Left kidney (tissue), 2 donors: ENCODE data around the gene ZNF460. TPM values are rescaled to one million over a fixed set of nuclear protein-coding genes. Genes with fewer than 3 reads are reported as not detected.

ENCODE experiments used
- DNase-seq: peaks from one replicate; pipeline ENCODE4 v3.0.0-alpha.2; 2013
- polyA plus RNA-seq: library from polyadenylated mRNA; unstranded; fragments of 120-200 nt; gene quantifications from one replicate; pipeline ENCODE4 v1.2.1, GENCODE V29; 2013; ENCODE audit not compliant: insufficient read length

The ZNF460 gene
- polyA plus RNA-seq, 1 donor, result 3.9 TPM

DNA sequence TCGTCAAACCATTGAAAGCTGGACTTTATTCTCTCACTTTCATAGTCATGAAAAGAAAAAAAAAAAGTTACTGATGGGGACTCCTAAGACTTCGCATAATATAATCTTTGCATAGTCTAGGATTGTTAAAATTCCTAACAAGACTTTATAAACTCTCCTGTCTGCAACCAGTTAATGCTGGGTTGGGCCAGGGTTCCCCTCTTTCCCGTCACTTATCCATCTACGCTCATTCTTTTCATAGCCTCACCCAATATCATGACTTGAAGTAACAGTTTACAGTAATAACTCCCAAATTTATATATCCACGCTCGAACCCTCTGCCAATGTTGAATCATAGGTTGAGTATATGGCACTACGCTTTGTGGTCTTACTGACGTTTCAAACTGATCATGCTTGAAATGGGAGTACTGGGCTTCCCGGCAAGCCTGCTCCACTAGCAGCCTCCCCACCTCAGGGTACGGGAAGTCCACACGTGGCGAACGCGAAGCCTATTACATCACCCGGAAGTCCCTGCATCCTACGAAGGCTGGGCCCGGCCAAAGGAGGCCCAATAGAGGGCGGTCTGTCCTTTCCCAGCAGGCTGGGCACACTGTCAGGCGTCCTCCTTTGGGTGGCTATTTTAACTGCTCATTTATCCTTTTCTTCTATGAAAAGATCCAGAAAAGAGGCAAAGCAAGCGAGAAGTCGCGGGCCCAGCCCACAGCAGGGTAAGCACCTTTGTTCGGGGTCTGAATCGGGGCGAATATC lies 694 bp upstream of the ZNF460 start:
- peak; percentile 94 for DNase-seq

DNA sequence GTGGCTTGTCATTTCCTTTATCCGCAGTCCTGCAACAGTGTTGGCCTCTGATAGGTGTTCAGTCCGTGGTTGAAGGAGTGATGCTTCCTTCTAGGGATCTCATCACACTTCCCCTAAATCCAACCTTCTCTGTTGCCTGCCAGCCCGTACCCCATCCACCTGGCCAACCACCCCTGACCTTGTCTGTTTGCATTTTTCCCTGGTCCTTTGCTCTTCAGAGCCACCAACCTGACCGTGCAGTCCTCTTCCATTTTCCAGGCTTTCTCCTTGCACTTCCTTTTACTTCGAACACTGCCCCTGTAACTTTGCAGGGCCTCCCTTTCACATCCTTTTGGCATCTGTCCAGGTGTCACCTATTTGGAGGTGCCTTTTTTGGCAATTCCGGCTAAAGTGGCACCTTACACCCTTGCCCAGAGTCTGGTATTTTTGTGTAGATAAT lies 696 bp downstream of the ZNF460 start:
- DNase-seq, result no peak

DNA sequence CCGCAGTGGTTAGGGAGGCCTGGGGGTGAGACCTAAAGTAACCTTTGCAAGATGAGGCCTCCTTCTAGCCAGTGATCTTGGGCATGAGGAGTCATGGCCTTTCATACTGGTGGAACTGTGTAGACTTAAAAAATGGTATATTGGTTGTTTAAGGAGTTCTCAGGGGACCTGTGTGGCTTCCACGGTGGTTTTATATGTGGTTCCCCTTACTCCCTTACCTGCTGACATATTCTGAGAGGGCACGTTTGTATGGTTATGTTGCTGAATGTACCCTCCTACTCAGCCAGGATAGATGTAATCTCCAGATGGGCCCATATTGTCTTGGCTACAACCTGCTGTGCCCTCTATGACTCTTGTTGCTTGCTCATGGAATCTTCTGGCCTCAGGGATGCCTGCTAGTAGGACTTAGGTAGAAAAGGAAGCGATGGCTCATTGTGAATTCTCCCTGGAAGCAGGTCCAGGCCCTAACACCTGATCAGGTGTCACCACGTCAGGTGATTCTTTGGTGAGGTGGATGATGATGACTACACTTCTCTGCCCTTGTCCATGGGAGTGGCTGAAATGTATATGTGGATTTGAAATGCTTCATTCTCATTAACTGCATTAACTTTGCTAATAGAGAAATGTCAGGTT lies 1.8 kb downstream of the ZNF460 start:
- DNase-seq, result no peak

DNA sequence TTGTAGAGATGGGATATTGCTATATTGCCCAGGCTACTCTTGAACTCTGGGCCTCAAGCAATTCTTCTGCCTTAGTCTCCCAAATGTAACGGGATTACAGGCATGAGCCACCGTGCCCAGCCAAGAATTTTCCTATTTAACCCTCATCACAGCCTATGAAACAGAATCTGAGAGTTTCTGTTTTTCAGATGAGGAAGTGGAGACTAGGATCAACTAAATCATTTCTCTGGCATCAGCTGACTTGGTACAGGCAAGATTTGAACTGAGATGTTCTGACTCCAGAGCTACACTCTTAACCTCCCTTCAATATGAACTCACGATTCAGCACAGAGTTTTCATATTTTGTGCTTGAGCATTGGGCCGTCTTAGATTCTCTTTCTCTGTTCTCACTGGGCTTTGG lies 8.1 kb downstream of the ZNF460 start:
- no peak for DNase-seq

DNA sequence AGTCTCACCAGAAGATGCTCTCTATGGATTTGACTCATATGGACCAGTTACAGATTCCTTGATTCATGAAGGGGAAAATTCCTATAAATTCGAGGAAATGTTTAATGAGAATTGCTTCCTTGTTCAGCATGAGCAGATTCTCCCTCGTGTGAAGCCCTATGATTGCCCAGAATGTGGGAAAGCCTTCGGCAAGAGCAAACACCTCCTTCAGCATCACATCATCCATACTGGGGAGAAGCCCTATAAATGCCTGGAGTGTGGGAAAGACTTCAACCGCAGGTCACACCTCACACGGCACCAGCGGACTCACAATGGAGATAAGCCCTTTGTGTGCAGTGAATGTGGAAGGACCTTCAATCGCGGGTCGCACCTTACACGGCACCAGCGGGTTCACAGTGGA lies 10.7 kb downstream of the ZNF460 start:
- no peak for DNase-seq

DNA sequence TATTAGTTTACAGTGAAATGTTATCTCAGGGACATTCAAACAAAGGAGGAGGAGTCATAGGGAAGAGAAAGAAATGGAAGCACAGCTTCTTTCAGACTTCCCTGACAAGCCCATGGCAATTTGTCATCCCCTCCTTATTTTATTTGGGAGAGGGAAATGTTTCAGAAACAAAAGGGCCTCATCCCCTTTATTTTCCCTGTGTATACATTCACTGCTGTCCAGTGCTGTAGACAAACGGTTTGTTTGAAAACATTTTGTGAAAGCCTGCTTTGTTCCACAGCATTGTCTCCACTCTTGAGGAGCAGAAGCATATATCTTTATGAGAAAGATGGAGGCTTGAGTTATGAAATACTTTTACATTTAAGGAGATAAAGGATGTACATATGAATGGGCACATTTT lies 12.3 kb downstream of the ZNF460 start:
- DNase-seq, result no peak

DNA sequence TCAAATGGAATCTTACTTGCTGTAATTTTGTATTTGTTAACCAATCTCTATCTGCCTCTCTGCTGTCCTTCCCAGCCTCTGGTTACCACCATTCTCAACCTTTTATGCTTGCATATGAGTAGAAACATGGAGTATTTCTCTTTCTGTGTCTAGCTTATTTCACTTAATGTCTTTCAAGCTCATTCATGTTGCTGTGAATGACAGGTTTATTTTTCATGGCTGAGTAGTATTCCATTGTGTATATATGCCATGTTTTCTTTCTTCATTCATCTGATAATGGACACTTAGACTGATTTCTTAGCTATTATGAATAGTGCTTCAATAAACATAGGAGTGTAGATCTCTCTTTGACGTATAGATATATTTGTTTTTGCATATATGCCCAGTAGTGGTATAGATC lies 13.4 kb downstream of the ZNF460 start:
- no peak for DNase-seq

DNA sequence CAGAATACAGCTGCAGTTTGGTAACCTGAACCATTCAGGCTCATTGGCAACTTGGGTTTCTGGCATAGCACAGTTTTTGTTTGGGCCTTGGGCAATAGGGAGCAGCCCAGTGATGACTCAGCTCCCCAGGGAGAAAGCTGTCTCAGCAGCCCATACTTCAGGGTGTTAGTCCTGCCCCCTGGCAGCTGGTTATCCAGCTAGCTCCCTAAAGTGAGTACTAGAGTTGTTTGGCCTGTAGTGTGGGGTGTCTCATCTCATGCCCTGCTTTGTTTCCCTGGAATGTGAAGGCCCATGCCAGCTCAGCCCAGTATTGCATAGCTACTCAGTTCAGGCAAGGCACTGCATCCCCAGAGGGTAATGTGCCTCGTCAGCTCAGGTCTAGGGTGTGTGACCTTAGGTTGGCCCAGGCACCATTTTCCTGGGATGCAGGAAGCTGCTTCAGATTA lies 21.8 kb downstream of the ZNF460 start:
- DNase-seq, result no peak

DNA sequence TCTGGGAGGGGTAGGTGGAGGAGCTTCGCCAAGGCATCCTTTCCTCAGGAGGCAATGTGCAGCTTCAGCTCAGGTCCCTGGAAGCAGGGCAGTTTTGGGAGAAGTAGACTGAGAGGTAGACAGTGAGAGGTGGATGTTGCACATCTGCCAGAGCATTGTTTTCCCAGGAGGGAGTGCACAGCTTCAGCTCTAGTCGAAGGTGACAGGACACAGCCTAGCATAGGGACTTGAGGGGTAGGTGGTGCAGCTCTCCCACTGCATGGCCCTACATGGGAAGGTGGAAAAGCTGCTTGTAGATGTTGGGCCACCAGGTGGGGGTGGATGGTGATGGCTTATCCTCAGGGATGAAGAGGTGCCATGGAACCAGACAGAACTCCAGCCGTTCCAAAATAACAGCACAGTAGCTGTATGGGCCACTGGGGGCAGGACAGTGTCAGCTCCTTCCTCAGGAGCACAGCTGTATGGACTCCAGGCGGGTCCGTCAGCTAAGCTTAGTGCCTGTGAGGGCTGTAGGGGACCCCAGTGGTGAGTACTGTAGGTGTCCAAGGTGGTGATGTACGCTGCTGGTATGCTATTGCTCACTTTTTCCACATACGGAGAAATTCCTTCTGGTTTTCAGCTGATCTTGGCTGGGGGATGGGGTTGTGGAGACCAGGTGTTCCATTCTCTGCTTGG lies 22.6 kb downstream of the ZNF460 start:
- no peak for DNase-seq

DNA sequence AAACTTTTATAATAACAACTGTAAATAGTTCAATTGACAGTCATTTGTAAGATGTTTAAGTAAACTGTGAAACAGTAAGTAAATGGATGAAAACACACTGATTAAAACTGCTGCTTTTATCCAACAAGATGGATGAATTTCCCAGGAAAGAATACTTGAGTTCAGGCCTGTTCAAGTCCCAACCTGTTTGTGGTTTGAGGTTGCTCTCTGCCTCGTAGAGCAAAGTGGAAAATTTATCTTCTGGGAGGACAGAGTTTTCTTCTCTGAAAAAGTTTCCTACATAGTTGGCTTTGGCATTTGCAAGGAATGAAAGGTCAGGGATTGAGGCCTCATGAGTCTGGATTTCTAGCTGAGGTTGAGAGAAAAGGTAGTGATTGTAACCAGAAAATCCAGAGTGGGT lies 24.8 kb downstream of the ZNF460 start:
- no peak for DNase-seq

DNA sequence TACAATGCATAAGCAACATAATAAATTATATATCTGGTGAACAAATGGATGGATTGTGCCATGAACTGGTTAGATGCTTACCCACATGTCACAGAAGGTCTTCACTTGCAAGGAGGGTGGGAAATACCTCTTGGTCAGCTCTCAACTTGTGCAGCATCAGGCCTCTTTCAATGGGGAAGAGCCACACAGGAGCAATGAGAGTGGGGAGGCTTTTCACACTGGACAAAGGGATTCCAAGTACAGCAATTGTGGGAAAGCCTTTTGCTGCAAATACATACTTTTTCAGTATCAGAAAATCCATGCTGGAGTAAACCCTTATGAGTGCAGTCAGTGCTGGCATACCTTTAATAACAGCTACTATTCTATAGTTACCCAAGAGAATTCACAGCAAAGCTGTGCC lies 28.2 kb downstream of the ZNF460 start:
- DNase-seq, result no peak

DNA sequence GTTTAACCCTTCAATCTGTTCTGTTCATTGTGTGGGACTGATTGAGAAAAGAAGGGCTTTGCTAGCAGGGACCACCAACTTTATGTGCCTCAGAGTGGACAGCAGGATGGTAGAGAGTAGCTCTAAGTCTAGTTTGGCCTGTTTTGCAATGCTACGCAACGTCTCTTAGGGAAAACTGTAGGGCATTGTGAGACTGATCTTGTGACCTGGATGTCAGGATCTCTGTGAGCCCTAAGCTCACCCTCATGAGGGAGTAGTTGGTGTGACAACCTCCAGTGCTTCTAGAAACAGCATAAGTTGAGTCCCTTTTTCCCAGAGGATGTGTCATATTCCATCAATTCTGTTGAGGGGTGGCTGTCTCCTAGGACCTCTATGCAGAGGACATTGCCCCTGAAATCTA lies 30.5 kb downstream of the ZNF460 start:
- DNase-seq, result no peak

DNA sequence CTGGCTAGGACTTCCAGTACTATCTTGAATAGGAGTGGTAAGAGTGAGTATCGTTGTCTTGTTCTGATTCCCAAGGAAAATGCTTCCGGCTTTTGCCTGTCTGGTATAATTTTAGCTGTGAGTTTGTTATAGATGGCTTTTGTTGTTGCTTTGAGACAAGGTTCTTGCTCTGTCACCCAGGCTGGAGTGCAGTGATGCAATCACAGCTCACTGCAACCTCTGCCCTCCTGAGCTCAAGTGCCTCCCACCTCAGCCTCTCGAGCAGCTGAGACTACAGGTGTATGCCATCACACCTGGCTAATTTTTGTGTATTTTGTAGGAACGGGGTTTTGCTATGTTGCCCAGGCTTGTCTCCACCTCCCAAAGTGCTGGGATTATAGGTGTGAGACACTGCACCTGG lies 33.9 kb downstream of the ZNF460 start:
- DNase-seq, result no peak

DNA sequence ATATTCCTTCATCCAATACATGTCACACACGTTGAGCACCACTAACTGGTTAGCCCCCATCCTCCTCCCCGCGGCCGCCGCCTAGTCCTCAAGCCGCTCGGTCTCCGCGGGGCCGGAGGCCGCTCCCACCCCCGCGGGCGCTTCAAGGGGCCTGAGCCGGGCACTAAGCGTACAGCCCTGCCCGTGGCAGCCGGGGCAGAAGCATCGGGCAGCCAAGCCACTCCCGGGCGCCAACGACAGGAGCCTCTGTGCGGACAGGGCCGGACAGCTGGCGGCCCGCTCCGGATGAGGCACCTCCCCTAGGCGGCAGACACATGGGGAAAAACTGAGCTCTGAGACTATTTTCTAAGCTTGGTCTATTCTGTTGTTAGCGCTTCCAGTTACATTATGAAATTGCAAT lies 37.2 kb downstream of the ZNF460 start:
- no peak for DNase-seq

DNA sequence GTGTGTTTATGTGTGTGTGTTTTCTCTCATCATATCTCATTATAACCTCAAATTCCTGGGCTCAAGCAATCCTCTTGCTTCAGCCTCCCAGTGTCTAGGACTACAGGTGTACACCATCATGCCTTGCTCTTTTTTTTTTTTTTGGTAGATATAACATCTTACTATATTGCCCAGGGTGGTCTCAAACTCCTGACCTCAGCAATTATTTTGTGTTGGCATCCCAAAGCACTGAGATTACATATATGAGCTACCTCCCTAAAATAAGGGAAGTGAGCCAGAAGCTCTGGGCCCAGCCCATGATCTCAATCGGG lies 39.5 kb downstream of the ZNF460 start:
- DNase-seq, result no peak

DNA sequence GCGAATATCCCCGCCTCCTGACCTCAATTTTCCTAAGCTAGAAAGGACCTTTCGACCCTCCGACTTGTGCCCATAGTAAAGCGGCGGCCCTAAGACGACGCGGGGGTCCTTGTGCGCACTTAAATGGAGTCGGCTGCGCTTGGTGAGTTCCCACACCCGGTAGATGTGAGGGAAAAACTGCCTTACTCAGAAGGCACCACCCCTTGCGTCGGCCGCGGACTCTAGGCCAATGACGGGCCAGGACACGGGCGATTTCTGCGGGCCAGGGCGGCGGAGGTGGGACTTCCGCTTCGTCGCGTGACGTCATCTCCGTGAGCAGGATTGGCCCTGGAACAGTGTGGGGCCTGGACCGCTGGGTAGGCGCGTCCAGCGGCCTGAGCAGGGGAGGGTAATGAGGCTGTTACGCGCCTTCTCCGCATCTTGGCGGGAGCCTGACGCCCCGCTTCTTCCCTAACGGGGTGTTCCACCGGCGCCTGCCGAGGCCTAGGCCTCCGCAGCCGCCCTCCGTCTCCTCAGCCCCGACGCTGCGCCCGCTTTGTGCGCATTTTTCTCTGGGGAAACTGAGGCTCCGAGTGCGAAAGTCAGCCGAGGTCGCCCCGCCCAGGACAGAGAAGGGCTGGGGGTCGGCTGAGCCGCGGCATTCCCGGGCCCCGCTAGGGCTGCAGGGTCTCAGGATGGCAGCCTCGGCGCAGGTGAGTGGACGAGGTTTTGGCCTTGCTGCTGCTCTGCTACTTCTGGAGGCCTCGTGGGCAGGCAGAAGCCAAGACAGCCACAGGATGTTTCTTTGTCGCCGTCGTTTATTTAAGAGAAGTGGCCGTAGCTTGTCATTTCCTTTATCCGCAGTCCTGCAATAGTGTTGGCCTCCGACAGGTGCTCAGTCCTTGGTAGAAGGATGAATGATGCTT lies 40.1 kb downstream of the ZNF460 start, which contains the start of gene ZNF543:
Gene ZNF543 (plus strand): TSS at position 293 of the 905 bp plus-strand sequence. CDS start 382 bp downstream, at position 675.
- DNase-seq, result peak; percentile 96

DNA sequence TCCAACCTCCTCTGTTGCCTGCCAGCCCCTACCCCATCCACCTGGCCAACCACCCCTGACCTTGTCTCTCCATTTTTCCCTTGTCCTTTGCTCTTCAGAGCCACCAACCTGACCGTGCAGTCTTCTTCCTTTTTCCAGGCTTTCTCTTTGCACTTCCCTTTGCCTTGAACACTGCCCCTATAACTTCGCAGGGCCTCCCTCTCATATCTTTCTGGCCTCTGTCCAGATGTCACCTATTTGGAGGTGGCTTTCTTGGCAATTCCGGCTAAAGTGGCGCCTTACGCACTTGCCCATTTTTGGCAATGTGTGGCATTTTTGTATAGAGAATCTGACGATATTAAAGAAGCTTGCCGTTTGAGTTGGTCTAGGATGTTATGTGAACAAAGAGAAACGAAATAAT lies 40.8 kb downstream of the ZNF460 start:
- DNase-seq, result no peak

DNA sequence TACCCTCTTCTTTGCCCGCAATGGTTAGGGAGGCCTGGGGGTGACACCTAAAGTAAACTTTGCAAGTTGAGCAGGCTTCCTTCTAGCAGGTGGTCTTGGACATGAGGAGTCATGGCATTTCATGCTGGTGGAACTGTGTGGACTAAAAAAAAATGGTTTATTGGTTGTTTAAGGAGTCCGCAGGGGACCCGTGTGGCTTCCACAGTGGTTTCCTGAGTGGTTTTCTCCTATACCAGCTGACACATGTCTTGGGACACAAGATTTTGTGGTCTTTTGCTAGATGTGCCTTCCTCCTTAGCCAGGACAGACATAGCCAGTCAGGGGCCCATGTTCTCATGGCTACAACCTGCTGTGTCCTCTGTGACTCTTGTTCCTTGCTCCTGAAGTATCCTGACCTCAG lies 41.5 kb downstream of the ZNF460 start:
- DNase-seq, result no peak

DNA sequence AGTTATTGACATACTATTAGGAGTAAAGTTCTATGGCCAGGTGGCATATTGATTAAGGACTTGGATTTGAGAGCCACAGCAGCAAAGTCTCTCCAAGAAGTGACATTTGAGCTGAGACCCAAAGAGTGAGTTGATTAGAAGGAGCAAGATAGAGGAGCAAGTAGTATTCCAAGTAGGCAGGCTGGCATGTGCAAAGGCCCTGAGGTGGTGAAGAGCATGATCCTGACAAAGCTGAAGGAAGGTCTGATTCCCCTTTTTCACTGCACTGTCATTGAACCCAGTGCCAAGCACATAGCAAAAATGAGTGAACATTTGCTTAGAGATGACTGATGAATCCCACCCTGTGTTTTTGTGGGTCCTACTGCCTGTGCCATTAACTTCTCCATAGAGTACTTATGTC lies 44.7 kb downstream of the ZNF460 start:
- DNase-seq, result no peak

DNA sequence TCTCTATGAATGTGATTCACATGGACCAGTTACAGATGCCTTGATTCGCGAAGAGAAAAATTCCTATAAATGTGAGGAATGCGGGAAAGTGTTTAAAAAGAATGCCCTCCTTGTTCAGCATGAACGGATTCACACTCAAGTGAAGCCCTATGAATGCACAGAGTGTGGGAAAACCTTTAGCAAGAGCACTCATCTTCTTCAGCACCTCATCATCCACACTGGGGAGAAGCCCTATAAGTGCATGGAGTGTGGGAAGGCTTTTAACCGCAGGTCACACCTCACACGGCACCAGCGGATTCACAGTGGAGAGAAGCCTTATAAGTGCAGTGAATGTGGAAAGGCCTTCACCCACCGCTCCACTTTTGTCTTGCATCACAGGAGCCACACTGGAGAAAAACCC lies 47.7 kb downstream of the ZNF460 start:
- DNase-seq, result no peak

DNA sequence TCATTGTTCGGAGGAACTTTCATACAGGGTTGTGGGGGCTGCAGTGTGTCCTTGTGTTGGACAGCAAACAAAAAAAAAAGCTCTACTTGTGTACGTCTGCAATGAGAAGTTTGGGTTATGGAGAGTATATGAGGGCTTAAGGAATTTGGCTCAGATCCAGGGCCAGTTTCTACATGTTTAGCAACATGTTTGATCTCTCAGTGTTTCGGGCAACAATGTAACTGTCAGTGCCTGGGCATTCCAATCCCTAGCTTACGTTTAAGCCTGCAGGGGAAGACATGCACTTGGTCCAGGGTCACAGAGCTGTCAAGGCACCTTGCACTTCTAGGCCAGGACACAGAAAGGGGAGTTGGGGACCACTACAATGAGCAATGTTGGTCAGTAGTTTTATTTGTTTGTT lies 53.9 kb downstream of the ZNF460 start:
- DNase-seq, result no peak

DNA sequence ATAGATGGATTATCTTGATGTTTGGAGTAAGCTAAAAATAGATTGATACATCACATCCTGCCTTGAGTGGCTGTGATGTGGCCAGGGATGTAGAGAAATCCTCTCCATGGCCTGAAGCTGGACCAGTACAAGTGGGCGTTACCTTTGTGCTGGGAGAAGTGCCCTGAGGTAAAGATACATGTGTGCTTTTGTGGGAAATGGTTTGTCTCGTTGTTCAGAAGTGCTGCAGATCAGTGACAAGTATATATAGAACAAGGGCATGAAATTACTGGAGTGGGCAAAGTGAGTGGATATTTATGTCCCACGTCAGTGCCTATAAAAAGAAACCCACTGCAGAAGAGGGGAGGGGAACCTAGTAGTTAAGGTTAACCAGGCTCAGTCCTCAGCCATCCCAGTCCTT lies 58.6 kb downstream of the ZNF460 start:
- no peak for DNase-seq
